ENCODE results near the gene ATP6V0B. TPM values are rescaled to one million over a fixed set of nuclear protein-coding genes. Genes with fewer than 3 reads are reported as not detected.

The ATP6V0B gene
- total and polyA plus RNA-seq, 2 of the 8 experiments (the other 6 are each of a cell fraction or from before 2014, with no cell fraction given) = 105 to 308 TPM

- no peak for TF ChIP-seq SRF (IDR thresholded peaks at IDR 0.05; ENCODE audit: low read depth, low read length)
- TF ChIP-seq POLR2AphosphoS5 (IDR thresholded peaks at IDR 0.05; ENCODE audit: low read depth, low read length) = no peak
- no peak for TF ChIP-seq KDM5A (IDR thresholded peaks at IDR 0.05; ENCODE audit: low read length)
- TF ChIP-seq HDAC6 (IDR thresholded peaks at IDR 0.05; ENCODE audit: low read depth, low read length) = no peak
Measured at GRCh38 chr1:43956234-43956633, 18.5 kb upstream of the ATP6V0B start (continued).
